HCT116 (cell line): ENCODE measurements around the gene CPNE4.

Source experiments
- CBX3 ChIP-seq: IDR thresholded peaks from 2 replicates; pipeline ENCODE4 v1.6.1; 2012; ENCODE audit warnings: low read depth
- POLR2A ChIP-seq: IDR thresholded peaks from 2 replicates; pipeline ENCODE4 v1.7.0; 2011; ENCODE audit warnings: borderline replicate concordance; ENCODE audit not compliant: insufficient read depth, insufficient read length; ENCODE audit errors: extremely low read depth

DNA sequence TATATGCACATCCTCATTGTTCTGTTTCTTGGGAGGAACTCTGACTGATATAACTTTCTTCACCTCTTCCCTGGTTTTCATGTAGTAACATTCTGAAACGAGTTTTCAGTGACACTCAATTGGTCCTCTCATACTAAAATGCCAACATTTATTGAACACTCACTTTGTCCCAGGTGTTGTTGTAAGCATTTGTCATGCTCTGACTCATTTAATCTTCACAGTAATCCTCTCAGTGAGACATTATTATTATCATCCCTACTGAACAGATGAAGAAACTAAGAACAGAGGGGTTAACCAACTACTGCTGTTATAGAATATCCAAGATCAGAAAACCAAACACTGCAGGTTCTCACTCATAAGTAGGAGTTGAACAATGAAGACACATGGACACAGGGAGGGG is 437.9 kb downstream of the CPNE4 start:
- TF ChIP-seq POLR2A (no peak), CBX3 (no peak)
